SJCRH30 (cell line): ENCODE measurements around the gene MYCBP2. TPM values are rescaled to one million over a fixed set of nuclear protein-coding genes. Genes with fewer than 3 reads are reported as not detected.
A peak's percentile ranks its signal among the peaks of the same experiment; 100 is the strongest.

Experiments used
- DNase-seq, 2 experiments: peaks; one replicate each; pipeline ENCODE4 v3.0.0-alpha.2; 2015 to 2020
- H3K27ac ChIP-seq: fragments of 250-450 bp; sonication (Bioruptor Pico); 2 replicates; pipeline ENCODE4 v1.5.1; 2020; ENCODE audit warnings: mild to moderate bottlenecking, moderate library complexity
- H3K27me3 ChIP-seq: fragments of 250-450 bp; sonication (Bioruptor Pico); 2 replicates; pipeline ENCODE4 v1.5.1; 2020; ENCODE audit warnings: mild to moderate bottlenecking, moderate library complexity
- H3K36me3 ChIP-seq: fragments of 250-450 bp; sonication (Bioruptor Pico); 2 replicates; pipeline ENCODE4 v1.5.1; 2020; ENCODE audit warnings: mild to moderate bottlenecking, moderate library complexity
- H3K4me1 ChIP-seq: fragments of 250-450 bp; sonication (Bioruptor Pico); 2 replicates; pipeline ENCODE4 v1.5.1; 2020; ENCODE audit warnings: mild to moderate bottlenecking, moderate library complexity
- H3K4me3 ChIP-seq: fragments of 250-450 bp; sonication (Bioruptor Pico); 2 replicates; pipeline ENCODE4 v1.5.1; 2020; ENCODE audit warnings: mild to moderate bottlenecking, moderate library complexity
- H3K9me3 ChIP-seq: fragments of 250-450 bp; sonication (Bioruptor Pico); replicated peaks from 2 replicates; pipeline ENCODE4 v1.5.1; 2020; ENCODE audit warnings: mild to moderate bottlenecking, moderate library complexity
- total RNA-seq: library from RNA; depleted of rRNA; stranded (reverse); fragments of >200 nt; shearing (Covaris generic); gene quantifications from 2 replicates; pipeline ENCODE4 v1.2.3, GENCODE V29; 2014

MYCBP2 gene
- total RNA-seq, 1 experiment from 2014 or later: 45.2 TPM

DNA sequence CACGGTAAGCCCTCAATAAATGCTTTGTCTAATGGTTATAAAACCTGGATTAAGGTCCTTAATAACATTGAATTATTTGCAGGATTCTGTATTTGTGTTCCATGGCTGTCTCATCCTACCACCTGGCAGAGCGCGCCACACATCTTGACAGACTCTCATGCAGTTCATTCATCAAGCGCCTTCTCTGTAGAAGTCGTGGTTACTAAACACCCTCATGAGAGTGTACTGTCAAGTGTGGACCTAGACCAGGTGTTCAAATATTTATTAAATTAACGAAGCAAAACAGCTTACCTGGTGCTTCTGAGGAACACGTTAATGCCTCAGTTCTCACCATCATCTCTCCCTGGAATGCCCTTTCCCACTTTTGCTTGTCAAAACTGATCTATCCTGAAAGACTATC lies 286.8 kb downstream of the MYCBP2 start:
- no peak for DNase-seq
- Histone ChIP-seq H3K4me3 (no peak overlapping the region), H3K36me3 (no peaks in the 10 kb centered on the region), H3K27ac (no peak overlapping the region), H3K4me1 (no peaks in the 10 kb centered on the region), H3K27me3 (no peaks in the 10 kb centered on the region), H3K9me3 (no peaks in the 10 kb centered on the region)

DNA sequence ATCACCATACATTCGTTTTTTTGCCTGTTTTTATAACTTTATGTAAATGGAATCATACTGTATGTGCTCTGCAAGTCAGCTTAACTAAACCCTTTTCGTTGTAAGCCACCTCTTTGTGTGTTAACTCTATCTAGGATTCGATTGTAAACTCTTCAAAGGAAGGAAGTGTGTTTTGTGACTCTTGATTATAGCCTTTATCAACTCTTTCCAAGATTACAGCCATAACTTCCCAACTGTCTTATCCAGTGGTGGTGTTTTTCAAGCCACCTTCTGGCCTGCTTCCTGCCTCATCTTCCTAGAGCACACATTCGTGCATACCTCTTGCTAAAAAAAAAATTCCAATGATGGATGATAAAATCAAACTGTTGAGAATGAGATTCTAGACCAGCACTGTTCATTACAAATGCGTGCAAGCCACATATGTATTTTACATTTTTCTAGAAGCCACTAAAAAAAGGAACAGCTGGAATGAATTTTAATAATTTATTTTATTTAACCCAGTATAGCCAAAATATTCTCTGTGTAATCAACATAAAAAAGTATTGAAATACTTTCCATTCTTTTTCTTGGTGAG lies 287.9 kb downstream of the MYCBP2 start:
- DNase-seq: no peak
- H3K27ac ChIP-seq: no peak overlapping the region
- no peaks in the 10 kb centered on the region for H3K36me3 ChIP-seq
- H3K27me3 ChIP-seq: no peaks in the 10 kb centered on the region
- no peaks in the 10 kb centered on the region for H3K4me1 ChIP-seq
- H3K4me3 ChIP-seq: no peak overlapping the region
- no peaks in the 10 kb centered on the region for H3K9me3 ChIP-seq

DNA sequence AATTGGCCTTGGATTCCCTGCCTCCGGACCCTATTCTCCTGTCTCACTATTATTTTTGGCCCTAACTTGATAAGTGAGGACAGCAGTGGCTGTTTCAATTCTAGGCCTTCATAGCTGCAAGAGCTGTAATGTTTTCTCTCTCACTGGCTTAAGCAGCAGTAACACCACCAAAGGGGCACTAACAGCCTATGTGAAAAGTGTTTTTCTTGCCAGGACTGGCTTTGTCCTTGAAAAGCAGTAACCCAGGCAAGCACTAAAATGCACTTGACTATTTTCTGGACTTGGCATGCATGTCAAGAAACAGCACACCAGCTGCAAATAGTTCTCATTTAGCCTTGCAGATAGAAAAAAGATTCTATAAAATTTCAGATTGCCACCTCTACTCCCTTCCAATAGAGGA lies 290.6 kb downstream of the MYCBP2 start:
- H3K9me3 ChIP-seq: no peaks in the 10 kb centered on the region
- H3K36me3 ChIP-seq: no peaks in the 10 kb centered on the region
- no peak overlapping the region for H3K27ac ChIP-seq
- DNase-seq: no peak
- no peaks in the 10 kb centered on the region for H3K4me1 ChIP-seq
- no peaks in the 10 kb centered on the region for H3K27me3 ChIP-seq
- no peak overlapping the region for H3K4me3 ChIP-seq

DNA sequence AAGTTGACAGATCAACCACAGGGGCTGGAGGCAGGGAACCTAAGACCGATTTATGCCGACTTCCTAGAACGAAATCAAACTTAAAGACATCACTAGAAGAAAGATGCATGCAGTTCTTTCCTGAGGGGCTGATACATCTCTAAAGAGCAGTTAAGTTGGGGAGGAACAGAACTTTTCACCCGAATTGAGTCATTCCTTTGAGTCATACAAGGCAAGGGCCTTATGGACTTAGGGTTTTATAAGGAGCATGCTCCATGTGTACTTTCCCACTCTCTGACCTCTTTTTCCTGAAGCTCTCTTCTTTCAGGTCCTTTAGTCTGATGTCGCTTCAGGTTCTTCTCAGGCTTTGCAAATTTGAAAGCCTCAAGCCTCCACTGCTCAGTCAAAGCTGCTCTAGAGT lies 292.0 kb downstream of the MYCBP2 start:
- no peaks in the 10 kb centered on the region for H3K4me1 ChIP-seq
- H3K27me3 ChIP-seq: no peaks in the 10 kb centered on the region
- no peaks in the 10 kb centered on the region for H3K9me3 ChIP-seq
- no peak overlapping the region for H3K27ac ChIP-seq
- no peaks in the 10 kb centered on the region for H3K36me3 ChIP-seq
- no peak for DNase-seq
- no peak overlapping the region for H3K4me3 ChIP-seq

DNA sequence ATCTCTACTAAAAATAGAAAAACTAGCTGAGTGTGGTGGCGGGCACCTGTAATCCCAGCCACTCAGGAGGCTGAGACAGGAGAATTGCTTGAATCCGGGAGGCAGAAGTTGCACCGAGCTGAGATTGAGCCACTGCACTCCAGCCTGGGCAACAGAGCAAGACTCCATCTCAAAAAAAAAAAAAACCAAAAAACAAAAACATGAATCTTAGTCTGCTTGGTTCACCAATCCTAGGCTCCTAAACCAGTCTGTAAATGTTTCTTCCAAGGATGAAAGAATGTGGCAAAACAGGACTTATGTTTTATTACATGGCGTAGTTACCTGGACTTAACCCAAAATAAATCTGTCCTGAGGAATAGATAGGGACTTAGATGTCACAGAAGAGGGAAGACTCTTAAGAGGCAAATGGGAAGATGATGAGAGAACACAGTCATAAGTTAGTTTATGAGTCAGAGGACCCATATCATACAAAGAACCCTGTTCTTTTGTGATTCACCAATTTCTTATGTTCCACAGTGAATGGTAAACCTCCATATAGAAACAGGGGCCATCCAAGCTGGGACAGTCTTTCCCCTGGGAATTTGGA lies 293.1 kb downstream of the MYCBP2 start:
- no peak for DNase-seq
- no peaks in the 10 kb centered on the region for H3K36me3 ChIP-seq

DNA sequence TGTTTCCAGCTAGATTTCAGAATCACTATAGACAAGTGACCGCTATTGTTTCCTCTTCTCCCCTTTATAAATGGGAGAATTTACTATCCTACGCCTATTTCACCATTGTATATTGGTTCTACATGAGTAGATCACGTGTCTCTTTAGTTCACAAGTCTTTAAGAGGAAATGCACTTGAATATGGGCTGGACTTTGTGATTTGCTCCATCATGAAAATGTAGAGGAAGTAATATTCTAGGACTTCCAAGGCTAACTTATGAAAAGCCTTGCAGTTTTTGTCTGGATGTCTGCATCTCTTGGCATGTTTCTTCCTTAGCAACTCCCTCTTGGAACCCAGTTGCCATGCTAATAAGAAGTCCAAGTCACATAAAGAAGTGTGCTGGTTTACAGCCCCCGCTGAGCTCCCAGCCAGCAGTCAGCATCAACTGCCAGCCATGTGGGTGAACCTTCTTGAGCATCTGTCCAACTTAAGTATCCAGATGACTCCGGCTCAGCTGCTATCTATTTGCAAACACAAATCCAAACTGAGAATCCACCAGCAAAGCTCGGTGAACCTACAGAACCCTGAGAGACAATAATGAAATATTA lies 295.1 kb downstream of the MYCBP2 start:
- no peaks in the 10 kb centered on the region for H3K4me1 ChIP-seq
- H3K4me3 ChIP-seq: no peak overlapping the region
- H3K9me3 ChIP-seq: no peaks in the 10 kb centered on the region; the same call in 1 of the 2 replicates
- no peaks in the 10 kb centered on the region for H3K36me3 ChIP-seq
- no peaks in the 10 kb centered on the region for H3K27me3 ChIP-seq
- H3K27ac ChIP-seq: no peak overlapping the region
- no peak for DNase-seq

More for the DNA sequence above, 293.1 kb downstream of the MYCBP2 start:
- Histone ChIP-seq H3K4me3 (no peak overlapping the region), H3K4me1 (no peaks in the 10 kb centered on the region), H3K9me3 (no peaks in the 10 kb centered on the region; the same call in 1 of the 2 replicates), H3K27me3 (no peaks in the 10 kb centered on the region), H3K27ac (no peak overlapping the region)

DNA sequence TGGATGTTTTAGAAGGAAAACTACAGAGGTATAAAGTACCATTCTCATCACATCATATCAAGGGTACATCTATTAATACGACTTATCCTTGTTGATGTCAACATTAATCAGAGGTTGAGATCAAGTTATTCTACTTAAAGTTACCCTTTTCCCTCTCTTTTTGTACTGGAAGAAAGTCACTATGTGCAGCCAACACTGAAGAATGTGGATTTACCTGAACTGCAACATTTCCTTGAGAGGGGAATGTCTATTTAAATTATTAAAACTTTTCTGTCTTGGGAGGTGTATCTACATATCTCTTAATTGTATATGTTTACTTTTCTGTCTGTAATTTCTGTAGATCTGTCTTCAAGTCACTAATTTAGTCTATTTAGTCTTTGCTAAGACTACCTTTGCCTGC lies 297.5 kb downstream of the MYCBP2 start:
- DNase-seq: no peak
- Histone ChIP-seq H3K27me3 (no peaks in the 10 kb centered on the region), H3K36me3 (no peaks in the 10 kb centered on the region), H3K9me3 (no peaks in the 10 kb centered on the region; the same call in 1 of the 2 replicates), H3K4me3 (no peak overlapping the region), H3K27ac (no peak overlapping the region), H3K4me1 (no peaks in the 10 kb centered on the region; the same call in none of the 2 replicates)

DNA sequence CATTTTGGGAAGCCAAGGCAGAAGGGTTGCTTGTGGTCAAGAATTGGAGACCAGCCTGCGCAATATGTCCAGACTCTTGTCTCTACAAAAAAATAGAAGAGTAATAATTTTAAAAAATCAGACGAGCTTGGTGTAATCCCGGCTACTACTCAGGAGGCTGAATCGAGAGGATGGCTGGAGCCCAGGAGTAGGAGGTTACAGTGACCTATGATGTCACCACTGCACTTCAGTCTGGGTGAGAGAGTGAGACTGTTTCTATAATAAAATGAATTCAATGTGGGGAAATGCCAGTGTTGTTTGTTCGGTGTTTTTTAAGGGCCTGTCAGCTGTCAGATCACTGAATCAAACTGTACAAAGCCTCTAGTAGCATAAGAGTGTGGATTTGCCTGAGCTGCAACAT lies 298.7 kb downstream of the MYCBP2 start:
- H3K4me1 ChIP-seq: no peaks in the 10 kb centered on the region; the same call in none of the 2 replicates
- H3K27ac ChIP-seq: no peak overlapping the region; the same call in 1 of the 2 replicates
- peak overlapping the region; percentile 99 for H3K4me3 ChIP-seq
- no peaks in the 10 kb centered on the region for H3K27me3 ChIP-seq
- peak; percentile 8 to 29 for DNase-seq
- no peaks in the 10 kb centered on the region; the same call in 1 of the 2 replicates for H3K9me3 ChIP-seq
- 0 out of 2 replicates have a peak, but pooled peaks cover 2% of the 10 kb centered on the region for H3K36me3 ChIP-seq

DNA sequence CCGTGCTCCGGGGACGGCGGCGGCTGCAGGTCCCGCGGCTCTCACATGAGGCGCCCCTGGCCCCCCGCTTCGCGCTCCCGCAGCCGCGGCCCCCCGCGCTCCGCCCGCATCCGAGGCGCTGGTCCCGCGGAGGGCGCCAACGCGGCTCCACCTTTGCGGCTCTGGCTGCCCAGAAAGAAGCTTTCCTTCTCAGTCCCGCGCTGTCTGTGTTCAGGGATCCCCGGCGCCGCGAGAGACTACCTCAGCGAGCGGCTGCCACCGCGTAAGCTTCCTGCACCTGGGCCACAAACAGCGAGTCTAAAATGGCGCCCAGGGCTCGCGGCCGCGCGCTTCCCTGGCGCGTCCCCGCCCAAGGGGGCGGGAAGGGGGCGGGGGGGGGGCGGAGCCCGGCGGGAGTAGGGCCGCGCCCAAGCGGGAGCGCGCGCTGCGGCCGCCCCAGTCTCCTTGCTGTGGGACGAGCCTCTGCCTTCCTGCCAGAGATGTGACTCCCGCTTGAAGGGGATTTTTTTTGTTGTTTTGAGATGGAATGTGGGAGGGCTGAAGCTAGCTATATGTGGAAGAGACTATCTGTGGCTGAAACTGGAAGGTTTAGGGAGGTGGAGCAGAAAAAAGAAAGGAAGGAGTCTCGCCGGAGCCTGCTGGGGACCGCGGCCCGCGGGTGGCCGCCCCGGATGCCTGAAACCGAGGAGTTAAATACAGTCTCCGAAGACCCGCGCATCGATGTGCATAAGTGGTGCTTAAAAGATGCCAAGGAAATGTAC lies 299.9 kb downstream of the MYCBP2 start, which contains the start of gene FBXL3:
Gene FBXL3, minus strand, starts transcription at position 299 of the 761 bp plus-strand sequence. CDS start 5,299 bp downstream, outside the sequence.
- no peaks in the 10 kb centered on the region for H3K27me3 ChIP-seq

DNA sequence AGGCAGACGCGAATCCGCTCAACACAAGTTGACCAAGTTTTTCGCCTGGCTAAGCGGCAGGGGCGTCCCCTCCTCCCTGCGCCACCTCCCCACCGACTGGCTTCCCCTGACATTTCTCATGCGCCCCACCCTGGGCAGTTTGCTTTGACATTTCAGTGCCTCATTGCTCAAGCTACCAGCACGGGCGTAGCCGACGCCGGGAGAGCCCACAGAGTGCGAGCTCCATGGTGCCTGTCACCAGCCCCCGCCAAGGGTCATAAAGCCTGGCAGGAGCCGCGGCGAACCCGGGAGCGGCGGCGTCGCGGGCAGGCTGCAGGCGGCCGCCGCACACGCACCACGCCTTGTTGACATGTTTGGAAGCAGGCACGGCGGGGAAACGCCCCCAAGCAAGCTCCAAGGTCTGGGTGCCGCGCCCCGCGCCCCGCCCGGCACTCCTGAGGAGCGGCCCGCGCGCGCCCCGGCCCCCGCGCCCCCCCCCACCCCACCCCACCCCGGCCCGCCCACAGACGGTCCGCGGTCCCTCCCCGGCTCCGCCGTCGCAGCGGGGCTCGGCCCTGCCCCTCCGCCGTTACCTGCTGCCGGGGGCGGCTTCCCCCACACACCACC lies 300.5 kb downstream of the MYCBP2 start:
- H3K27ac ChIP-seq: peak overlapping the region; percentile 71; the same call in 1 of the 2 replicates
- H3K4me1 ChIP-seq: no peaks in the 10 kb centered on the region; the same call in none of the 2 replicates
- H3K9me3 ChIP-seq: no peaks in the 10 kb centered on the region; the same call in 1 of the 2 replicates
- H3K4me3 ChIP-seq: peak overlapping the region; percentile 99
- DNase-seq: peak; percentile 64 to 66
- H3K36me3 ChIP-seq: peaks cover 7% of the 10 kb centered on the region; the same call in 1 of the 2 replicates
- no peaks in the 10 kb centered on the region for H3K27me3 ChIP-seq

More for the DNA sequence above, 299.9 kb downstream of the MYCBP2 start, which contains the start of gene FBXL3:
- DNase-seq: peak; percentile 82 to 85
- Histone ChIP-seq H3K36me3 (0 out of 2 replicates have a peak, but pooled peaks cover 2% of the 10 kb centered on the region), H3K4me1 (no peaks in the 10 kb centered on the region; the same call in none of the 2 replicates), H3K9me3 (no peaks in the 10 kb centered on the region; the same call in 1 of the 2 replicates), H3K27ac (peak within 1 kb of the TSS; percentile 71), H3K4me3 (peak within 1 kb of the TSS; percentile 99)

DNA sequence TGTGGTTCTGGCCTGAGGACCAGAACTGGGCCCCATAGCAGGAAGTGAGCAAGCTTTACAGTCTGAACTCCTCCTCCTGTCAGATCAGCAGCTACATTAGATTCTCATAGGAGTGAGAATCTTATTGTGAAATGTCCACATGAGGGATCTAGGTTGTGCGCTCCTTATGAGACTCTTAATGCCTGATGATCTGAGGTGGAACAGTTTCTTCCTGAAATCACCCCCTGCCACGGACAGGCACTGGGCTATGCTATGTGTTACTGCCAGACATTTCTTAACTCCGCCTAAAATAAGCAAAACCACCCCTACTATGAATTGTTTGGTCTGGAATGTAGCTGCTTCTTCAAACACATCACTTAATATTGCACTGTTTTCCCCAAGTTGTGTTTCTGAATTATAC lies 304.6 kb downstream of the MYCBP2 start:
- Histone ChIP-seq H3K4me1 (no peaks in the 10 kb centered on the region; the same call in none of the 2 replicates), H3K4me3 (no peak overlapping the region), H3K36me3 (peaks cover 28% of the 10 kb centered on the region), H3K9me3 (no peaks in the 10 kb centered on the region), H3K27ac (no peak overlapping the region), H3K27me3 (no peaks in the 10 kb centered on the region)
- no peak for DNase-seq

DNA sequence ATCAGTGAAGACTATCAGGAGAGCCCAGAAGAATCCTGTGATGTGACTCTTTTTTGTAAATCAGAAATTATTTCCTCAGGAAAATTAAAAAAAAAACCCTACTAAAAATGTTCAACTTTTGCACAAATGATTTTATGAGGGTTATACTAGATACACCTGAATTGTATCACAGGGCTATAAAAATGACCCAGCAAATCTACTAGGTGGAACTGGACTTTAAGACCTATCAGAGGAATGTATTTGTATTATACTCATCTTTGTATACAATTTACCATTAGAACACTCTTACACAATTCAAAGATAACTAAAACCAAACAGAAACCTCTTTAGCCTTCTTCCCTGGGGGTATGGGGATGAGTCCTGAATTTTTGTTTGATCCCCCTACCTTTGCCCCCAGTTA lies 307.1 kb downstream of the MYCBP2 start:
- DNase-seq: no peak
- no peaks in the 10 kb centered on the region for H3K27me3 ChIP-seq
- H3K4me3 ChIP-seq: no peak overlapping the region
- H3K9me3 ChIP-seq: no peaks in the 10 kb centered on the region
- H3K27ac ChIP-seq: no peak overlapping the region
- H3K36me3 ChIP-seq: peaks cover 49% of the 10 kb centered on the region
- H3K4me1 ChIP-seq: no peaks in the 10 kb centered on the region; the same call in 1 of the 2 replicates

DNA sequence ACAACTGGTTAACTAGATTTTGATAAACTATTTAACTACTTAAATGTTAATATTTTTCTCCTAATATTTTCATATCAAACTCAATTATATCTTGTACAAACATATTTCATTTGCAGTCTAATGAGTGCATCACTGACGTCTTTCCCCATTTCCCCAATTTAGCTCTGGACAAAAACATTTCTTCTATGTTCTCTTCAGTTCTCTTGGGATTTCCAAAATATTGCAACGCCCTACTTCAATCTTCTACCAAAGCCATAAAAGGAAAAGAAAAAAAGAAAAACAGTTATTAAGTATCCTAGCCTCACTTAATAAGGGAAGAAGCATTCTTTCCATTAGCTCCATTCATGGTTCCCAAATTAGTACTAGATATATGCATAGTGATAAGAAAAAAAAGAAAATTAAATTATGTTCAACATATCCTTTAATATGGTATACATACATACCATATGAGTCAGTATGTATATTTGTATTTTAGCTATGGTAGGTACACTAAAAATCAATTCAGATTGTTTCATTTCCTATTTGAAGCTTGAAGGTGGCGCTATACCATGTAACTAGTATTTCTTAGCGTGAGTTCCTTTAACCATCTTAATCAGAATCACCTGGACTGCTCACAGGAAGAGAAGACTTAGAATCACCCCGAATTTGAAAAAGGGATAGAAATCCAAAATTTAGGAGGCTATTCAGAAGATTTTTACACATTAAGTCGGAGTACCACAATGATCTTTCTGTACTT lies 309.8 kb downstream of the MYCBP2 start:
- H3K4me3 ChIP-seq: no peak overlapping the region
- H3K4me1 ChIP-seq: no peaks in the 10 kb centered on the region
- H3K27ac ChIP-seq: no peak overlapping the region
- H3K27me3 ChIP-seq: no peaks in the 10 kb centered on the region
- peaks cover 71% of the 10 kb centered on the region for H3K36me3 ChIP-seq
- no peaks in the 10 kb centered on the region for H3K9me3 ChIP-seq
- DNase-seq: no peak
